PC-9 (cell line): ENCODE measurements around the gene CYS1.

ENCODE experiments used
- EZH2 ChIP-seq: fragments of 200-600 bp; sonication (generic); IDR thresholded peaks from 2 replicates; pipeline ENCODE4 v1.8.0; 2017; ENCODE audit warnings: antibody characterized with exemption, low read depth
- TF ChIP-seq, protein P1 (sequence below): fragments of 200-600 bp; sonication (generic); conservative IDR thresholded peaks from 2 replicates; pipeline ENCODE4 v1.6.1; 2017; ENCODE audit warnings: mixed run types, antibody characterized with exemption, mild to moderate bottlenecking, moderate library complexity

DNA sequence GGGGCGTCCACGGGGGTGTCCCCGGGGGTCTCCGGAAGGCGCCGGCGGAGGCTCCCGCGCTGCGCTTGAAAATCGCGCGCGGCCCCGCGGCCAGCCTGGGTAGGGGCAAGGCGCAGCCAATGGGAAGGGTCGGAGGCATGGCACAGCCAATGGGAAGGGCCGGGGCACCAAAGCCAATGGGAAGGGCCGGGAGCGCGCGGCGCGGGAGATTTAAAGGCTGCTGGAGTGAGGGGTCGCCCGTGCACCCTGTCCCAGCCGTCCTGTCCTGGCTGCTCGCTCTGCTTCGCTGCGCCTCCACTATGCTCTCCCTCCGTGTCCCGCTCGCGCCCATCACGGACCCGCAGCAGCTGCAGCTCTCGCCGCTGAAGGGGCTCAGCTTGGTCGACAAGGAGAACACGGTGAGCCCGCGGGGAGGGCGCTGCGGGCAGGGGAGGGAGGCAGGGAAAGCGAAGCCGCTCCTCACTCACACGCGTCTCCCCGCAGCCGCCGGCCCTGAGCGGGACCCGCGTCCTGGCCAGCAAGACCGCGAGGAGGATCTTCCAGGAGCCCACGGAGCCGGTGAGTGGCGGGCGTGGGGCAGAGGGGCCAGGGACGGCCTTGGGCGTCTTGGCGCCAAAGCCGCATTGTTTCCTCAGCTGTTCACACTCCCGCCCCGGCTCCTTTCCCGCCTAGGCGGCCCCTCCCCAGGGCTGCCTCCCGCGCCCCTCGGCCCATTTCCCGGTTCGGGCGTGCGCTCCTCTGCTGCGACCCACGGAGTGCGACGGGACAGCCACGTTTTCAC, 42.5 kb upstream of the CYS1 start, which contains the start of gene RRM2:
- TF ChIP-seq, protein P1, sequence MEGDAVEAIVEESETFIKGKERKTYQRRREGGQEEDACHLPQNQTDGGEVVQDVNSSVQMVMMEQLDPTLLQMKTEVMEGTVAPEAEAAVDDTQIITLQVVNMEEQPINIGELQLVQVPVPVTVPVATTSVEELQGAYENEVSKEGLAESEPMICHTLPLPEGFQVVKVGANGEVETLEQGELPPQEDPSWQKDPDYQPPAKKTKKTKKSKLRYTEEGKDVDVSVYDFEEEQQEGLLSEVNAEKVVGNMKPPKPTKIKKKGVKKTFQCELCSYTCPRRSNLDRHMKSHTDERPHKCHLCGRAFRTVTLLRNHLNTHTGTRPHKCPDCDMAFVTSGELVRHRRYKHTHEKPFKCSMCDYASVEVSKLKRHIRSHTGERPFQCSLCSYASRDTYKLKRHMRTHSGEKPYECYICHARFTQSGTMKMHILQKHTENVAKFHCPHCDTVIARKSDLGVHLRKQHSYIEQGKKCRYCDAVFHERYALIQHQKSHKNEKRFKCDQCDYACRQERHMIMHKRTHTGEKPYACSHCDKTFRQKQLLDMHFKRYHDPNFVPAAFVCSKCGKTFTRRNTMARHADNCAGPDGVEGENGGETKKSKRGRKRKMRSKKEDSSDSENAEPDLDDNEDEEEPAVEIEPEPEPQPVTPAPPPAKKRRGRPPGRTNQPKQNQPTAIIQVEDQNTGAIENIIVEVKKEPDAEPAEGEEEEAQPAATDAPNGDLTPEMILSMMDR, result no peak
- TF ChIP-seq EZH2, result no peak
